Osteocyte (in vitro differentiated cells): ENCODE measurements around the gene PTCD1. TPM values are rescaled to one million over a fixed set of nuclear protein-coding genes. Genes with fewer than 3 reads are reported as not detected.

Experiments used
- DNase-seq: peaks from one replicate; pipeline ENCODE4 v3.0.0; 2021; ENCODE audit warnings: mixed read lengths; ENCODE audit not compliant: unreplicated experiment; ENCODE audit errors: extremely low spot score
- H3K27ac Mint-ChIP-seq: one replicate; pipeline ENCODE4 v1.8.0; 2021; ENCODE audit warnings: mild to moderate bottlenecking, mixed read lengths; ENCODE audit not compliant: unreplicated experiment
- H3K27me3 Mint-ChIP-seq: one replicate; pipeline ENCODE4 v1.8.0; 2021; ENCODE audit warnings: mixed read lengths; ENCODE audit not compliant: unreplicated experiment
- H3K36me3 Mint-ChIP-seq: one replicate; pipeline ENCODE4 v1.8.0; 2021; ENCODE audit warnings: mixed read lengths; ENCODE audit not compliant: unreplicated experiment
- H3K4me1 Mint-ChIP-seq: one replicate; pipeline ENCODE4 v1.8.0; 2021; ENCODE audit warnings: mixed read lengths; ENCODE audit not compliant: unreplicated experiment
- H3K4me3 Mint-ChIP-seq: one replicate; pipeline ENCODE4 v1.8.0; 2021; ENCODE audit warnings: mild to moderate bottlenecking, moderate library complexity, mixed read lengths; ENCODE audit not compliant: unreplicated experiment
- H3K9me3 Mint-ChIP-seq: one replicate; pipeline ENCODE4 v1.8.0; 2021; ENCODE audit warnings: mixed read lengths; ENCODE audit not compliant: unreplicated experiment
- CTCF ChIP-seq: fragments of 200-600 bp; sonication (generic); IDR thresholded peaks from 2 replicates; pipeline ENCODE4 v1.5.0; 2021; ENCODE audit warnings: antibody characterized with exemption, mild to moderate bottlenecking, moderate library complexity
- total RNA-seq: library from RNA; stranded (reverse); gene quantifications from 2 replicates; pipeline ENCODE4 v1.2.1, GENCODE V29; 2021

The PTCD1 gene
- total RNA-seq, 1 donor from 2014 or later, result 10.5 TPM

DNA sequence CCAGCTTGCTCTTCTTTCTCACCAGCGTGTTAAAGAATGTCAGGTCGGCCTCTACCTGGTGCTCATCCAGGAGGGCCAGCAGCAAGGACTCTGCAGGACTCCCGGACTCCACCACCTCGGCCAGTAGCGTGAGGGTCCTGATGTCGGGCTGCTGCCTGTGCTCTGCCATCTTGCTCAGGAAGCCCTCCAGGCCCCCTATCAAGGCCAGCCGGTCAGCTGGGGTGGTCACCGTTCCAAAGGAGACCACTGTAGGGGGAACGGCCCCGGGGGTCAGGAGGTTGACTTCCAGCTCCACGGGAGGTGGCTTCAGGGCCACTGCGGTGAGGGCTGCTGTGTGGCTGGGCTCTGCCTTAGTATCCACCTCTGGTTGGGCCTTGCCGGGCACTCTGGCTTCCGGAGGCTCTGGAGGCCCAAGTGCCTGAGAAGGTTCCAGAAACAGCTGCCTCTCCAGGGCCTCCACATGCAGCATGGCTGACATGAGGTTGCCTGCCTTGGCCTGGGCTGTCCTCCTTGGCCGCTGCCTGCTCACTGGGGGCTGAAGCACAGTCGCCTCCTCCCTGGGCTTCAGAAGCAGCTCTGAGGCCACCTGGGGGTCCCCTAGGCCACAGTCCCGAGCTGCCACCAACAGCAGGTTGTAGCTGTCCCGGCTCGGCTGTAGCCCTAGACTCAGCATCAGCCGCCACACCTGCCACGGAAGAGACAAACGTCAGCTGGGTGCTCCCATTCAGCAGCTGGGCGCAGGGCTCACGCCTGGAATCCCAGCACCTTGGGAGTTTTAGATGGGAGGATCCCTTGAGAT lies 13.5 kb downstream of the PTCD1 start:
- TF ChIP-seq CTCF, result no peak

DNA sequence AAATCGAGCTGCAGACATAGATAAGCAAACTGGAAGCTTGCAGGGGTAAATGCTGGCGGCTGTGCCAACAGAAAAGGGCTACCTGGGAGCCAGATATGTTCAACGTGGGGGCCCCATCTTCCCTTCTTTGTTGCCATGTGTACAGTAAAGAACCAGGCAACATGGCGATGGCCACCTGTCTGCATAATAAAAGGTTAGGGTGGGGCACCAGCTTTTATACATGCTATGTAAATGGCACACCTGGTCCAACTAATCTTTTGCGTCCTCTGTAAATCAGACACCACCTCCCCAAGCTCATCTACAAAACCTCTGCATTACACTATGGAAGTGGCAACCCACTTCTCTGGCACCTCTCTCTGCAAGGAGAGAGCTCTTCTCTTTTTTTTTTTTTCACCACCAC lies 16.0 kb downstream of the PTCD1 start:
- no peak for TF ChIP-seq CTCF
- Mint-ChIP-seq H3K27me3 (no peaks in the 10 kb centered on the region), H3K4me1 (no peaks in the 10 kb centered on the region), H3K36me3 (peaks cover 25% of the 10 kb centered on the region), H3K27ac (no peak overlapping the region), H3K4me3 (no peak overlapping the region), H3K9me3 (no peaks in the 10 kb centered on the region)
- no peak for DNase-seq

More for the DNA sequence above, 13.5 kb downstream of the PTCD1 start:
- DNase-seq, result no peak
- H3K27me3 Mint-ChIP-seq, result no peaks in the 10 kb centered on the region
- no peaks in the 10 kb centered on the region for H3K4me1 Mint-ChIP-seq
- H3K4me3 Mint-ChIP-seq, result no peak overlapping the region
- no peaks in the 10 kb centered on the region for H3K9me3 Mint-ChIP-seq
- H3K27ac Mint-ChIP-seq, result no peak overlapping the region
- H3K36me3 Mint-ChIP-seq, result peaks cover 13% of the 10 kb centered on the region

DNA sequence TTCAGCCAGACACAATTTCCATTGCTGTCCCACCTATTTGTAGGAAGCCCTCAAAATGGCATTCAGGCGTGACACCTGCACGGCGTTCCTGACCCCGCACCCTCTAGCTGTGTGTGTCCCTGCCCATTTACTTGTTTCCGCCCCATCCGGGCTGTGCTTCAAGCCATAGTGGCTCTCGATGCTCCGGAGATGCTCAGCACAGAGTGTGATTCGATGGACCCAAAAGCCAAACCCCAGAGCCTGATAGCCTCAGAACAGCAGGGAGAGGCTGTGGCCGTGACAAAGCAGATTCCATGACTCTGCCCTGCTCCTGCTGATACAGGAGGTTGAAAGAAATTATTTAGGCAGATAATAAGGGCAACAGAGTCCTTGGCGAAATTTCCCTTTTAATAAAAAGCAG lies 16.4 kb downstream of the PTCD1 start:
- no peak for TF ChIP-seq CTCF
- Mint-ChIP-seq H3K4me3 (no peak overlapping the region), H3K36me3 (peaks cover 29% of the 10 kb centered on the region), H3K27me3 (no peaks in the 10 kb centered on the region), H3K27ac (no peak overlapping the region), H3K4me1 (no peaks in the 10 kb centered on the region), H3K9me3 (no peaks in the 10 kb centered on the region)
- no peak for DNase-seq

GRCh38 chr7:99420986-99421385 lies 17.6 kb downstream of the PTCD1 start:
- Mint-ChIP-seq H3K27ac (no peak overlapping the region), H3K36me3 (peaks cover 38% of the 10 kb centered on the region), H3K9me3 (no peaks in the 10 kb centered on the region), H3K27me3 (no peaks in the 10 kb centered on the region), H3K4me1 (no peaks in the 10 kb centered on the region), H3K4me3 (no peak overlapping the region)
- TF ChIP-seq CTCF, result no peak
- no peak for DNase-seq

DNA sequence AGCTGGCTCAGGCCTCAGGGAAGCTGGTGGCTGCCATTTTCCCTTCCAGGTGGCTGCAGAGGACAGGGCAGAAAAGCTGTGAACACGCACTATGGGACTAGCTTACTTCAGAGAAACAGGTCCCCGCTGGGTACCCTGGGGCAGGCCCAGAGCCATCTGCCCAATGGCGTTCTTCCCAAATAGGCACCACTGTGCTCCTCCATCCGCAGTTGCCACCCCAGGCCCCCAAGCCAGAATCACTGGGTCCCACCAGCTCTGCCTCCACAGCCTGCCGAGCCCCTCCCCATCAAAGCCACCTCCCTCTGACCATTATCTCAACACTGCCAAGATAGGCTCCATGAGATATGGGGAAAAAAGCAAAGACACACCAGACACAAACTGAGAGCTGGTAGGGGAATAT lies 18.4 kb downstream of the PTCD1 start:
- no peaks in the 10 kb centered on the region for H3K27me3 Mint-ChIP-seq
- H3K27ac Mint-ChIP-seq, result no peak overlapping the region
- no peak for TF ChIP-seq CTCF
- H3K36me3 Mint-ChIP-seq, result peaks cover 39% of the 10 kb centered on the region
- H3K4me3 Mint-ChIP-seq, result no peak overlapping the region
- H3K4me1 Mint-ChIP-seq, result no peaks in the 10 kb centered on the region
- no peak for DNase-seq
- H3K9me3 Mint-ChIP-seq, result no peaks in the 10 kb centered on the region
